IPS-20b (cell line): ENCODE results near the gene PLA2G6.
"Not testable (repeated sequence)": the region's sequence is repeated elsewhere in the genome, so short reads cannot be mapped to it uniquely, and the experiment has no call there.

Source experiments
- H3K27ac ChIP-seq: one replicate; pipeline ENCODE4 v1.5.1; 2013; ENCODE audit warnings: low read length
- H3K27me3 ChIP-seq: 2 replicates; pipeline ENCODE4 v1.6.1; 2013; ENCODE audit warnings: mild to moderate bottlenecking, low read length, inconsistent platforms; ENCODE audit not compliant: insufficient read depth
- H3K36me3 ChIP-seq: 2 replicates; pipeline ENCODE4 v1.6.1; 2013; ENCODE audit warnings: low read depth, mild to moderate bottlenecking, inconsistent platforms, low read length, moderate library complexity; ENCODE audit not compliant: insufficient read depth
- H3K4me1 ChIP-seq: 2 replicates; pipeline ENCODE4 v1.6.1; 2013; ENCODE audit warnings: mild to moderate bottlenecking, control low read depth, inconsistent platforms, low read length, moderate library complexity; ENCODE audit not compliant: insufficient read depth
- H3K4me3 ChIP-seq: 2 replicates; pipeline ENCODE4 v1.5.1; 2013; ENCODE audit warnings: mild to moderate bottlenecking, low read length, inconsistent platforms
- H3K9ac ChIP-seq: 2 replicates; pipeline ENCODE4 v1.6.1; 2013; ENCODE audit warnings: low read depth, mild to moderate bottlenecking, inconsistent platforms, low read length, moderate library complexity
- H3K9me3 ChIP-seq: 2 replicates; pipeline ENCODE4 v1.6.1; 2013; ENCODE audit warnings: mild to moderate bottlenecking, low read depth, low read length, inconsistent platforms; ENCODE audit not compliant: insufficient read depth

The PLA2G6 gene

GRCh38 chr22:38178605-38178937 lies 3.1 kb downstream of the PLA2G6 start:
- not testable (repeated sequence) for H3K36me3 ChIP-seq, H3K9me3 ChIP-seq, H3K9ac ChIP-seq, H3K4me3 ChIP-seq, H3K27ac ChIP-seq, H3K27me3 ChIP-seq
- peaks cover 15% of the 10 kb centered on the region; the same call in 1 of the 2 replicates for H3K4me1 ChIP-seq

DNA sequence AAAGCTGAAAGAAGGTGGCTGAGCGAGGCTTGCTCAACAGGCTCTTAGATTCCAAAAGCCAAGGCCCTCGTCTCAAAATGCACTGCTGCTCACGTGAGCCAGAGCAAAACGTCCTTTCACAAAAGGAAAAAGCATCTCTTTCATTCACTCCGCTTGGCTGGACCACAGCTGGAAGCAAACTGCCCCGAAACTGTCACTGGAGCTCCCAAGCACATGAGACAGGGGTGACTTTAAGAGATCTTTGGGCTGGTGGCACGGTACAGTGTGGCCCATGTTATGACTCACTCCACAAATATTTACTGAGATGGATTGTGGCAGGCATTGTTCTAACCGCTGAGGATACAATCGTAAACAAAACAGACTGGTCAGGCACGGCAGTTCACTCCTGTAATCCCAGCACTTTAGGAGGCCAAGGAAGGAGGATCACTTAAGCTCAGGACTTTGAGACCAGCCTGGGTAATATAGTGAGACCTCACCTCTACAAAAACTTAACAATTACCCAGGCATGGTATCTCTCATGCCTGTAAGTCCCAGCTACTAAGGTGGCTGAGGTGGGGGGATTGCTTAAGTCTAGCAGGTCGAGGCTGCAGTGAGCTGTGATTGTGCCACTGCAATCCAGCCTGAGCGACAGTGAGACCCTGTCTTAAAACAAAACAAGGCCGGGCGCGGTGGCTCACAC lies 3.6 kb downstream of the PLA2G6 start:
- no peak overlapping the region for H3K27ac ChIP-seq
- no peak overlapping the region for H3K9ac ChIP-seq
- H3K27me3 ChIP-seq: no peaks in the 10 kb centered on the region
- H3K4me1 ChIP-seq: peaks cover 15% of the 10 kb centered on the region; the same call in 1 of the 2 replicates
- no peaks in the 10 kb centered on the region for H3K36me3 ChIP-seq
- H3K4me3 ChIP-seq: no peak overlapping the region
- no peaks in the 10 kb centered on the region for H3K9me3 ChIP-seq

DNA sequence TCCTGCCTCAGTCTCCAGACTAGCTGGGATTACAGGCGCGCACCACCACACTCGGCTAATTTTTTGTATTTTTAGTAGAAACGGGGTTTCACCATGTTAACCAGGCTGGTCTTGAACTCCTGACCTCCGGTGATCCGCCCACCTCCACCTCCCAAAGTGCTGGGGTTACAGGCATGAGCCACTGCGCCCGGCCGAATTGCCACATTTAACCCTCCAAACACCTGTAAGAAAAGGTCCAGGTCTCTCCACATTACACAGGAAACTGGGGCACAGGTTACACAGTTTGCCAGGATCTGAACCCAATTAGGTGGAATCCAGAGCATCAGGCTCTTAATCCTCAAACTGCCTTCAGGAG lies 4.1 kb downstream of the PLA2G6 start:
- H3K27me3 ChIP-seq, H3K9ac ChIP-seq, H3K4me3 ChIP-seq, H3K36me3 ChIP-seq, H3K9me3 ChIP-seq, H3K27ac ChIP-seq: not testable (repeated sequence)
- peaks cover 15% of the 10 kb centered on the region; the same call in 1 of the 2 replicates for H3K4me1 ChIP-seq

DNA sequence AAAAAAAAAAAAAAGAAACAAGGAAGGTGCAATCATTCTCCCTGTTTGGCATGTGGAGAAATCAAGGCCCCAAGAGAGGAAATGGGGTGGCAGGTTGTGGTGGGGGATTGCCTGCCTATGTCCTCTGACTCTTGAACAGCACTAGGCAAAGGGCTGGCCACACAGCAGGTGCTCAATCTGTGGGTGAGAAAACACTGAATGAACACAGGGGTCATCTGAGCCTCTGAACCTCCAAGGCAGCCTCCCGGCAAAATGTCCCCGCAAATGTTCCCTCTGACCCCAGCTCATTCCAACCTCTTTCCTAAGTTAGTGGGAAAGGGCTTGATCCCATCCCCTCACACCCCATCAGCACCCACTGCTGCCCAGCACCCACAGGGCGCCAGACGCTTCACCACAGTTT lies 4.6 kb downstream of the PLA2G6 start:
- Histone ChIP-seq H3K4me3 (no peak overlapping the region), H3K36me3 (no peaks in the 10 kb centered on the region), H3K27ac (no peak overlapping the region), H3K27me3 (no peaks in the 10 kb centered on the region), H3K4me1 (peaks cover 13% of the 10 kb centered on the region; the same call in 1 of the 2 replicates), H3K9ac (no peak overlapping the region), H3K9me3 (no peaks in the 10 kb centered on the region)

DNA sequence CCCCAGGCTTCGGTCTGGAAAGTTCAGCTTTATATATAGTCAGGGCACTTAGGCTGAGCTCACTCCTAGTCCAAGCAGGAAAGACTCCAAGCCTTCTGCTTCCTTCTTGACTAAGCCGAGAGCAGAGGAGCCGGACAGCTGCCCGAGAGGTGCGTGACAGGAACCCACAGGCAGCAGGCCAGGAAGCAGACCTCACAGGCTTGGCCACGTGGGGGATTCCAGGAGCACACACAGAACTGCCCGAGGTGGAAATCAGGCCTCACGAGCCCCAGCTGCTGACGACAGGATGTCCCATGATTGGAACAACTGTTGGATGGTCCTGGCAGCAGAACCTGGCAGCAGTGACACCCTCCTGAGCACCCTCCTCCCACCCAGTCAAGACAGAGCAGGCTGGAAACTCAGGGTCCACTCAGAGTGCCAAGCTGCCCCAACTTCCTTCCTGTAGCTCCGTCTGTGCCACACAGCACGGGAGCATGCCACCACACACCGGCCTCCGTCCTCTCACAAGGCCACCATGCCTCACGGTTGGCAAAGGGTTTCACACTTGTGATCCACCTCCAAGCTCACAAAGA lies 5.4 kb downstream of the PLA2G6 start:
- H3K36me3 ChIP-seq: no peaks in the 10 kb centered on the region
- H3K27ac ChIP-seq: no peak overlapping the region
- H3K9me3 ChIP-seq: no peaks in the 10 kb centered on the region
- H3K27me3 ChIP-seq: no peaks in the 10 kb centered on the region
- no peak overlapping the region for H3K9ac ChIP-seq
- H3K4me1 ChIP-seq: peaks cover 11% of the 10 kb centered on the region; the same call in 1 of the 2 replicates
- H3K4me3 ChIP-seq: no peak overlapping the region

DNA sequence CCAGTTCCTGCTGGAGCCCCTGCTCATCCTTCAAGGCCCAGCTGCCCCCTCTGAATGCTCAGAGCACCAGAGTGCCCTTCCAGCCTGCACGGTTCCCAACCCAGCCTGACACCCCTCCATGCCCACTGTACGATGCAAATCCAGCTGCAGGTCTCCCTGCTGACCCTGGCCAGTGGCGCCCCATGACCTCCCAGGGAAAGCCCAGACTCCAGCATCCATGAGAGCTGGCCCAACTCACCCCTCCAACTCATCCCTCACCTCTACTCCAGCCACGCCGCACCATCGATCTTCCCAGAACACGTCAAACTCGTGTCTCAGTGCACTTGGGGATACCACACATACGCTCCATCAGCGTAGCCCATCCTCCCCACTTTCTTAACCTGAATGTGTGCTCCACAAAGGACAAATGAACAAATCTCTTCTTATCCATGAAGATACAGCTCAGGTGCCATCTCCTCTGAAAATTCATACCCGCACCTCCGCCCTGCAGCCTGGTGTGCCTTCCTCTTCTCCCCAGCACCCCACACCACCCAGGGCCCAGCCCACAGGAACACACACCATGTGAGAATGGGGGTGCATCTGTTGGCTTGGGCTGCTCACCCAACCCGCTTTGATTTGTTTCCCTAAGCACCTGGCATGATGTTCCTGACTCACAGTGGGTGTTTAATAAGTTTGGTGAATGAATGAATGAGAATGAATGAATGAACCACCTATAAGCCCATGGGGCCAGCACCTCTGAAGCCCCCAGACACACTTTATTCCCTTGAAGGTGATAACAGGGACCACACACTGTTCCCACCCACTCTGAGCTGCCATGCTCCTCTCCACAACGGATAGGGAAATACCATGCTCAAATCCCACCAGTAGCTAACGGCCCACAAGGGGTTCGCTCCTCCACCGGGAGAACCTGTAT lies 6.2 kb downstream of the PLA2G6 start:
- H3K4me3 ChIP-seq: no peak overlapping the region
- H3K9ac ChIP-seq: no peak overlapping the region
- H3K36me3 ChIP-seq: no peaks in the 10 kb centered on the region
- H3K4me1 ChIP-seq: peaks cover 3% of the 10 kb centered on the region; the same call in 1 of the 2 replicates
- no peaks in the 10 kb centered on the region for H3K27me3 ChIP-seq
- H3K27ac ChIP-seq: no peak overlapping the region
- no peaks in the 10 kb centered on the region for H3K9me3 ChIP-seq

DNA sequence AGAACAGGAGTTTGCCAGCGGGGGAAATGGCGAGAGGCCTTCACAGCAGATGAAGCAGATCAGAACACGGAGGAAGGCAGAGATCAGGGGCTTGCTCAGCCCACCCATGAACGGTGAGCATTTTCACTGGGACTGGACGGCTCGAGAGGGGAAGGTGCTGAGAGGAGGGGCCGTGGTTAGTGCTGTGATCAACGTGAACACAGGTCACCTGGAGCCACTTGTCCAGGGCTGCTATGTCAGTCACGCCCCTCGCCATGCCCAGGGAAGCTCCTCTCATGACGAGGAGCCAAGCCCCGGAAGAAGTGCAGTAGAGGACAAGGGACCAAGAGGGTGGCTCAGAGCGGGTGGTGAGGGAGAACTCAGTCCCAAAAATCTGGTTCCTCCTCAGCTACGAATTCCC lies 7.0 kb downstream of the PLA2G6 start:
- no peaks in the 10 kb centered on the region for H3K36me3 ChIP-seq
- no peaks in the 10 kb centered on the region for H3K4me1 ChIP-seq
- H3K9me3 ChIP-seq: no peaks in the 10 kb centered on the region
- no peak overlapping the region for H3K27ac ChIP-seq
- H3K27me3 ChIP-seq: no peaks in the 10 kb centered on the region
- no peak overlapping the region for H3K9ac ChIP-seq
- no peak overlapping the region for H3K4me3 ChIP-seq

DNA sequence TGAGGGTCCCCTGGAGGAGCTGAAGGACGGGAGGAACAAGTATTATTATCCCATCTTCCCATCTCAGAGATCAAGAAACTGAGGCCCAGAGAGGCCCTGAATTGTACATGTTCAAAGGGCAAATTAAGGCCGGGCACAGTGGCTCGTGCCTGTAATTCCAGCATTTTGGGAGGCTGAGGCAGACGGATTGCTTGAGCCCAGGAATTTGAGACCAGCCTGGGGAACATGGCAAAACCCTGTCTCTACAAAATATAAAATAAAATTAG lies 8.1 kb downstream of the PLA2G6 start:
- Histone ChIP-seq H3K4me1 (no peaks in the 10 kb centered on the region), H3K27me3 (no peaks in the 10 kb centered on the region), H3K9ac (no peak overlapping the region), H3K9me3 (no peaks in the 10 kb centered on the region), H3K36me3 (no peaks in the 10 kb centered on the region), H3K4me3 (no peak overlapping the region), H3K27ac (no peak overlapping the region)

DNA sequence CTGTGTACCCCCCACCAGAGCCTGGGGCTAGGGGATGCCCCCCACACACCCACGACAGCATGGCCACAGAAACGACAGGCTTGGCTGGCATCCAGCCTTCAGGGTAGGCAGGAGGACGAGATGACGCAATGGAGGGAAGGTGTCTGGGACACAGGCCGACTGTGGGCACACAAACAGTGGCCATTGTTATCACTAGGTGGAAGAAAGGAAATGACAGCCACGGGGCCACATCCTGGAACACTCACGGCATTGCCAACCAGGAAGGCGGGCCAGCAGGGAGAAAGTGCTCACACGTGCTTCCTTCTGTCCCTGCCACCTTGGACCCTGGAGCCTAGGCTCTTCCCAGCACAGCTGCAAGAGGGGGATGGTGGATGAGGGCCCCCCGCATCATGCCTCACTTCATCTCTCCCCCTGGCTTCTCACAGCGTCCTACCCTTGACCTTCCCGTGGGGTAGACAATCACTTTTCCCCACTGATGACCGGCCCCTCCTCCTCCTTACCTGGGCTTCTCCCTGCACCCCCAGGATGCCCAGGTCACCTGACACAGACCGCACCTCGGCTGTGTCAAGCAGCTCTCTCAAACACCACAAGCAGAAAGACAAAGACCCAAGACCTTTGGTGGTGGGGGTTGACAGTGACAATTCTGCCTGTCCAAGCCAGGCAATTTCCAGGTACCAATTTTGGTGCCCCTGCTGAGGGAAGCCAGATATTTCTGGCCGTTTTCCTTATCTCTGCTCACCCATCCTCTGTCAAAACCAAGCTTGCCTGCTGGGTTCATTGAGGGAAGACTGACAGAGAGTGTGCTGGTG lies 8.6 kb downstream of the PLA2G6 start:
- Histone ChIP-seq H3K27ac (no peak overlapping the region), H3K4me1 (no peaks in the 10 kb centered on the region), H3K27me3 (no peaks in the 10 kb centered on the region), H3K9ac (no peak overlapping the region; the same call in 1 of the 2 replicates), H3K9me3 (no peaks in the 10 kb centered on the region), H3K4me3 (no peak overlapping the region), H3K36me3 (no peaks in the 10 kb centered on the region)

- Histone ChIP-seq H3K27ac (no peak overlapping the region), H3K9me3 (no peaks in the 10 kb centered on the region), H3K4me1 (no peaks in the 10 kb centered on the region), H3K4me3 (no peak overlapping the region), H3K36me3 (no peaks in the 10 kb centered on the region), H3K9ac (no peak overlapping the region), H3K27me3 (no peaks in the 10 kb centered on the region)
These were observed 9.5 kb downstream of the PLA2G6 start for GRCh38 chr22:38171927-38172831.

- Histone ChIP-seq H3K9me3 (no peaks in the 10 kb centered on the region), H3K4me1 (no peaks in the 10 kb centered on the region), H3K27ac (no peak overlapping the region), H3K9ac (no peak overlapping the region), H3K36me3 (no peaks in the 10 kb centered on the region), H3K27me3 (no peaks in the 10 kb centered on the region), H3K4me3 (no peak overlapping the region)
These were observed 11.2 kb downstream of the PLA2G6 start for GRCh38 chr22:38170469-38170868.
